HL-60 (cell line): ENCODE measurements around the gene FAM89A.

ENCODE experiments used
- DNase-seq, 2 experiments: peaks; one replicate each; pipeline ENCODE4 v3.0.0-alpha.2; 2010 to 2020; ENCODE audit warnings: low read depth in 1 of 2, low spot score in 1 of 2
- H3K27ac ChIP-seq: fragments of 250-450 bp; sonication (Bioruptor Pico); replicated peaks from 2 replicates; pipeline ENCODE4 v1.5.1; 2020; ENCODE audit warnings: mild to moderate bottlenecking, moderate library complexity
- H3K27me3 ChIP-seq: fragments of 250-450 bp; sonication (Bioruptor Pico); 2 replicates; pipeline ENCODE4 v1.5.1; 2021; ENCODE audit warnings: mild to moderate bottlenecking, moderate library complexity; ENCODE audit not compliant: insufficient read depth, poor library complexity, severe bottlenecking
- H3K4me3 ChIP-seq: replicated peaks from 2 replicates; pipeline ENCODE4 v1.5.1; 2011; ENCODE audit warnings: mild to moderate bottlenecking, control low read depth, low read length; ENCODE audit not compliant: insufficient read depth
- CTCF ChIP-seq: IDR thresholded peaks from one replicate; pipeline ENCODE4 v1.5.1; 2011; ENCODE audit warnings: low read length, control low read depth, inconsistent platforms; ENCODE audit not compliant: insufficient read depth
- GABPA ChIP-seq: IDR thresholded peaks from 2 replicates; pipeline ENCODE4 v1.6.1; 2012; ENCODE audit warnings: low read depth
- POLR2AphosphoS5 ChIP-seq: IDR thresholded peaks from 2 replicates; pipeline ENCODE4 v1.6.1; 2012; ENCODE audit warnings: low read depth
- SPI1 ChIP-seq: IDR thresholded peaks from 2 replicates; pipeline ENCODE4 v1.6.1; 2012; ENCODE audit warnings: low read depth, mild to moderate bottlenecking, borderline replicate concordance
- TF ChIP-seq, protein P1 (sequence below): IDR thresholded peaks from 2 replicates; pipeline ENCODE4 v1.6.1; 2012; ENCODE audit warnings: low read depth; ENCODE audit not compliant: insufficient replicate concordance

FAM89A gene

GRCh38 chr1:230978491-230979388 is 61.3 kb downstream of the FAM89A start, which contains the start of the genes ARV1 and TTC13:
Gene ARV1, plus strand, starts transcription at chr1:230979094. Its CDS starts 12 bp downstream, at chr1:230979106.
Gene TTC13, minus strand, starts transcription at chr1:230978861. Its CDS starts 31 bp downstream, at chr1:230978830.
- H3K4me3 ChIP-seq = peak within 1 kb of the TSS; percentile 92
- no peaks in the 10 kb centered on the region for H3K27me3 ChIP-seq
- DNase-seq = peak; percentile 96 to 99
- H3K27ac ChIP-seq = peak within 1 kb of the TSS; percentile 69
- peak; percentile 92 for TF ChIP-seq POLR2AphosphoS5
- TF ChIP-seq, protein P1, sequence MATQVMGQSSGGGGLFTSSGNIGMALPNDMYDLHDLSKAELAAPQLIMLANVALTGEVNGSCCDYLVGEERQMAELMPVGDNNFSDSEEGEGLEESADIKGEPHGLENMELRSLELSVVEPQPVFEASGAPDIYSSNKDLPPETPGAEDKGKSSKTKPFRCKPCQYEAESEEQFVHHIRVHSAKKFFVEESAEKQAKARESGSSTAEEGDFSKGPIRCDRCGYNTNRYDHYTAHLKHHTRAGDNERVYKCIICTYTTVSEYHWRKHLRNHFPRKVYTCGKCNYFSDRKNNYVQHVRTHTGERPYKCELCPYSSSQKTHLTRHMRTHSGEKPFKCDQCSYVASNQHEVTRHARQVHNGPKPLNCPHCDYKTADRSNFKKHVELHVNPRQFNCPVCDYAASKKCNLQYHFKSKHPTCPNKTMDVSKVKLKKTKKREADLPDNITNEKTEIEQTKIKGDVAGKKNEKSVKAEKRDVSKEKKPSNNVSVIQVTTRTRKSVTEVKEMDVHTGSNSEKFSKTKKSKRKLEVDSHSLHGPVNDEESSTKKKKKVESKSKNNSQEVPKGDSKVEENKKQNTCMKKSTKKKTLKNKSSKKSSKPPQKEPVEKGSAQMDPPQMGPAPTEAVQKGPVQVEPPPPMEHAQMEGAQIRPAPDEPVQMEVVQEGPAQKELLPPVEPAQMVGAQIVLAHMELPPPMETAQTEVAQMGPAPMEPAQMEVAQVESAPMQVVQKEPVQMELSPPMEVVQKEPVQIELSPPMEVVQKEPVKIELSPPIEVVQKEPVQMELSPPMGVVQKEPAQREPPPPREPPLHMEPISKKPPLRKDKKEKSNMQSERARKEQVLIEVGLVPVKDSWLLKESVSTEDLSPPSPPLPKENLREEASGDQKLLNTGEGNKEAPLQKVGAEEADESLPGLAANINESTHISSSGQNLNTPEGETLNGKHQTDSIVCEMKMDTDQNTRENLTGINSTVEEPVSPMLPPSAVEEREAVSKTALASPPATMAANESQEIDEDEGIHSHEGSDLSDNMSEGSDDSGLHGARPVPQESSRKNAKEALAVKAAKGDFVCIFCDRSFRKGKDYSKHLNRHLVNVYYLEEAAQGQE = no peak
- TF ChIP-seq GABPA = peak; percentile 83
- peak; percentile 2 for TF ChIP-seq CTCF
- no peak; the same call in 1 of the 2 replicates for TF ChIP-seq SPI1

DNA sequence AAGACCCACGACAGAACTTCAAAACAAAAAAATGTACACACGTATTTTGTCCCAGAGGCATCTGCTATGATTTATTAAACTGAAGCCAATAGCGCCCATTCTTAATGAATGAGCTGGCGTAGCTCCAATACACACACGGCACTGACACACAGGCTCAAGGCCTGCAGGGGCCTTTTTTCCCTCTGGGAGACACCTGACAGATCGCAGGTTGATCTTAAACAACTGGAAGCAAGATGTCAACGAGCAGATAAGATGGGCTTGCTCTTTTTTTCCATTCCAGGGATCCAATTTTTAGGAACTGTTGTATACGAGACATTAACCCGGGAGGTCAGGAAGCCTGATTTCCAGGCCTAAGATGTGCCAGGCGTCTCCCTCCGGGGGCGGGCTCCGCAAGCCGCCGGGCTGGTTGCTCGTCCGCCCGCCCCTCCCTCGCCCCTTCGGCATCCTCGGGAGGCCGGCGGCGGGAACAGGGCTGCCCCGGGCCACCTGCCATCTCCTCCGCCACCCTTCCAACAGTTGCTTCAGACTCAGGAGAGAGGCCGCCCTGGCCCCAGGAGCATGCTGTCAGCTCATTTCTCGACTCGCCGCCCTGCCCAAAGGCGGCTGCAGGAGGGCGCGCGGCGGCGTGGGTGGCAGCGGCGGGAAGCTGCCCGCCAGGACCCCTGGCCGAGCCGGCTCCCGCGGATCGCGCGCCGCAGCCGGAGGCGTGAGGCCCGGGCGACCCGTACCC is 62.1 kb downstream of the FAM89A start:
- no peaks in the 10 kb centered on the region for H3K27me3 ChIP-seq
- peak overlapping the region; percentile 51 for H3K27ac ChIP-seq
- H3K4me3 ChIP-seq = peak overlapping the region; percentile 92
- TF ChIP-seq GABPA (no peak), POLR2AphosphoS5 (no peak), SPI1 (no peak), CTCF (no peak)
- TF ChIP-seq, protein P1 = no peak
- no peak for DNase-seq

DNA sequence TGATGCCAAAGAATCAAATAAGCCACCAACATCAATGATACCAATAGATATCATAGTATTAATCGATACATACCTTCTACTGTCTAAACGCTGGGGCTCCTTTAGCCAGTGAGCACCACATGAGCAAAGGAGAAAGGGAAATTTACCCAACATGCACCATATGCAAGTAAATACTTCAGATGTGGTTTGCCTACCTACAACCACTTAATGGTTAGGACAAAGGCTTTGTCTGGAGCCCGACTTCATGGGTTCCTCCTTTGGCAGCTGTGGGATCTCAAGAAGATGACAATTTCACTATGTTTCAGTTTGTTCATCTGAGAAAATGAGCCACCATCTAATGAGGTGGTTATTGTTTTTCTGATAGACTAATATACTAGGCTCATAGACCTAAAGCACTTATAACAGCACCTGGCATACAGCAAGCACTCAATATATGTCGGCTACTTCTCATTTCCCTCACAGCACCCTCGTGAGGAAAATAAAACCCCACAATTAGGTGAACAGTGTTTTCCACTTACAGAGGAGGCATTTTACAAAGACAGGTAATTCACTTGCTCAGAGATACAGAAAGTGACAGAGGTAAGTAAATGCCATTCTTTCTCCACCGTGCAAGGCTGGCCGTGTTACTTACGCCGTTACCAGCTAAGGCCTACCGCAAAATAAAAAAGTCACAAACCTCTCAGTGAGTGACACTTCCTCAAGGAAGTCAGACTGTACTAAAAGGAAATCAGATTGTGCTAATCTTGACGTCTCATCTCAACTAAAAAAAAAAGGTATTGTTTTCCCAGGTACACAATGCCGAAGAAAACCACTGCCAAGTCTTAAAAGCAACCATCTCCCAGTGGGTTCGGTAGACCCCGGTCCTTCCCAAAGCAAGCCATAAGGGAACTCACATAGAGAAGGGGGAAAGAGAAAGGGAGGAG is 63.0 kb downstream of the FAM89A start:
- Histone ChIP-seq H3K27ac (peak overlapping the region; percentile 51; the same call in 1 of the 2 replicates), H3K27me3 (no peaks in the 10 kb centered on the region), H3K4me3 (peak overlapping the region; percentile 92)
- peak; percentile 35 to 52 for DNase-seq
- no peak for TF ChIP-seq GABPA
- no peak for TF ChIP-seq POLR2AphosphoS5
- TF ChIP-seq, protein P1 = no peak
- TF ChIP-seq SPI1 = peak; percentile 42; the same call in 1 of the 2 replicates
- TF ChIP-seq CTCF = no peak
